ENCODE measurements around the gene CAND2. TPM values are rescaled to one million over a fixed set of nuclear protein-coding genes. Genes with fewer than 3 reads are reported as not detected.

CAND2 gene
- total RNA-seq, 1 donor from 2014 or later, result 14.0 TPM

DNA sequence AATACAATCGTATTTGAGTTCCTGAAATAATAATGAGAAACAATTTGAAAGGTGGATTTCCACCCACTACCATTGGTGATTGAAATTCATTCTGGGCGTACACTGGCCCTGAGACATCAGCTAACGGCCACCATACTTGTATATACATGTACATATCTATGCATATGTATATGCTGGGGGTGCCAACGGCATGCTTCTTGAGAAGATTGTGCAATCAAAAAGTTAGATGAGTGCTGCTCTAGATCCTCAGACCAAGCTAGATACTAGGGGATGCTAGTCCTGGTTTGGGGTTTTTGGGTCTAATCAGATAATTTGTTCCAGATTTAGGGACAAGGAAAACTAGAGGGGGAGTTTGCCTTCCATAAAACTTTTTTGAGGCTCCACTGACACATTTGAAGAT, 40.3 kb upstream of the CAND2 start:
- Mint-ChIP-seq H3K27me3 (ENCODE audit: low read depth) (no peaks in the 10 kb centered on the region), H3K36me3 (no peaks in the 10 kb centered on the region), H3K9me3 (no peaks in the 10 kb centered on the region), H3K27ac (no peak overlapping the region), H3K4me1 (peaks cover 34% of the 10 kb centered on the region), H3K4me3 (no peak overlapping the region)
- no peak for DNase-seq (ENCODE audit: low spot score in 2 of 2, unreplicated experiment in 2 of 2)
- TF ChIP-seq, protein P1, sequence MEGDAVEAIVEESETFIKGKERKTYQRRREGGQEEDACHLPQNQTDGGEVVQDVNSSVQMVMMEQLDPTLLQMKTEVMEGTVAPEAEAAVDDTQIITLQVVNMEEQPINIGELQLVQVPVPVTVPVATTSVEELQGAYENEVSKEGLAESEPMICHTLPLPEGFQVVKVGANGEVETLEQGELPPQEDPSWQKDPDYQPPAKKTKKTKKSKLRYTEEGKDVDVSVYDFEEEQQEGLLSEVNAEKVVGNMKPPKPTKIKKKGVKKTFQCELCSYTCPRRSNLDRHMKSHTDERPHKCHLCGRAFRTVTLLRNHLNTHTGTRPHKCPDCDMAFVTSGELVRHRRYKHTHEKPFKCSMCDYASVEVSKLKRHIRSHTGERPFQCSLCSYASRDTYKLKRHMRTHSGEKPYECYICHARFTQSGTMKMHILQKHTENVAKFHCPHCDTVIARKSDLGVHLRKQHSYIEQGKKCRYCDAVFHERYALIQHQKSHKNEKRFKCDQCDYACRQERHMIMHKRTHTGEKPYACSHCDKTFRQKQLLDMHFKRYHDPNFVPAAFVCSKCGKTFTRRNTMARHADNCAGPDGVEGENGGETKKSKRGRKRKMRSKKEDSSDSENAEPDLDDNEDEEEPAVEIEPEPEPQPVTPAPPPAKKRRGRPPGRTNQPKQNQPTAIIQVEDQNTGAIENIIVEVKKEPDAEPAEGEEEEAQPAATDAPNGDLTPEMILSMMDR (IDR thresholded peaks at IDR 0.05; ENCODE audit: unreplicated experiment), result no peak

DNA sequence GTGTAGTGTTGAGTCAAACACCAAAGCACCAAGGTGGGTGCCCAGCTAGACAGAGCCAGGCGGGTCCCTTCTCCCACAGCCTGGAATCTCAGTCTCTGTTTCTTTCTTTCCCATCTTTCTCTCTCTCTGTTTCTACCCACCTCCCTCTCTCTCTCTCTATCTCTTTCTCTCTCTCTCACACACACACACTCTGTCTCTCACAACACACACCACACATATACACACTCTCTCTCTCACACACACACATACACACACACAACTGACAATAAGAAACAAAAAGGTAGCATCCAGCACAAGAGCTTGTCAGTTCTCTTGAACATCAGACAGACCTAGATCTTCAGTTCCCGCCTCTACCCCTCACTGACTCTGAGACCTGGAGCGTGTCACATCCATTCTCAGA, 39.8 kb upstream of the CAND2 start:
- H3K4me3 Mint-ChIP-seq, result no peak overlapping the region
- TF ChIP-seq, protein P1 (IDR thresholded peaks at IDR 0.05; ENCODE audit: unreplicated experiment), result no peak
- H3K27ac Mint-ChIP-seq, result no peak overlapping the region
- H3K27me3 Mint-ChIP-seq (ENCODE audit: low read depth), result no peaks in the 10 kb centered on the region
- no peaks in the 10 kb centered on the region for H3K36me3 Mint-ChIP-seq
- no peaks in the 10 kb centered on the region for H3K9me3 Mint-ChIP-seq
- no peak for DNase-seq (ENCODE audit: low spot score in 2 of 2, unreplicated experiment in 2 of 2)
- H3K4me1 Mint-ChIP-seq, result peaks cover 34% of the 10 kb centered on the region

DNA sequence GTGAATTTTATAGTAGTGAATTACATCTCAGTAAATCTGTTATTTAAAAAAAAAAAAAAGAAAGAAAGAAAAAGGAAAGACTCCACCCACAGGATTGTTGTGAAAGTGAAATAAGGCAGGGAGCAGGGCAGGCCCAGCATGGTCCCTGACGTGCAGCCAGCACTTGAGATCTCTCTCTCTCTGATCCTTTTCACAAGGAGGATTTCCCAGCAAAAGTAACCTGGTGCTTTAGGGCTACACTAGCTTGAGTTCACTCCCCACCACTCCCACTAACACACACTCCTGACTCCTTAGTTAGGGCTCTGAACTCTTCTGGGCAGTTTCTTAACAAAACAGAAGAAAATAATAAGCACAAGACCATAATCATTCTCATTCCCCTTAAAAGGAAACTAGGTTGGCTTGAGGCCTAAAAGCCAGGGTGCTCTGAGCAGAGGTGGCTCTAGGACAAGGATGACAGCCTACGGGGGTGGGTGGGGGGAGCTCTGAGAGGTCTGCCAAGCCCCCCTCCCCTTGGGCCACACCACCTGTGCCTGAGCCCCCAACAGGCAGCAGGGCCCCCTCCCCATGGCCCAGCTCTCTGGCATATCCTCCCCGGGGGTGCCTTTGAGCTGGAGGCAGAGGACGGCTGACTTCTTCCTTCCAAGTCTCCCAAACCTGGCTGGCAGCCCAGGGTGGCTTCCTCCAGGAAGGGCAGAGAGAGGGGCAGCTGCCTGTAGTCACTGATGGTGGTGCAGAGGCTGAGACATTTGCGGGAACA, 38.3 kb upstream of the CAND2 start:
- Mint-ChIP-seq H3K4me3 (peak overlapping the region; percentile 0), H3K27ac (peak overlapping the region; percentile 99), H3K4me1 (peaks cover 36% of the 10 kb centered on the region), H3K9me3 (no peaks in the 10 kb centered on the region), H3K27me3 (ENCODE audit: low read depth) (no peaks in the 10 kb centered on the region), H3K36me3 (no peaks in the 10 kb centered on the region)
- DNase-seq (ENCODE audit: low spot score in 2 of 2, unreplicated experiment in 2 of 2), result no peak
- TF ChIP-seq, protein P1 (IDR thresholded peaks at IDR 0.05; ENCODE audit: unreplicated experiment), result no peak

- TF ChIP-seq, protein P1 (IDR thresholded peaks at IDR 0.05; ENCODE audit: unreplicated experiment), result no peak
- H3K36me3 Mint-ChIP-seq, result no peaks in the 10 kb centered on the region
- H3K27me3 Mint-ChIP-seq (ENCODE audit: low read depth), result no peaks in the 10 kb centered on the region
- peaks cover 39% of the 10 kb centered on the region for H3K4me1 Mint-ChIP-seq
- H3K9me3 Mint-ChIP-seq, result no peaks in the 10 kb centered on the region
- peak within 1 kb of the TSS; percentile 99 for H3K27ac Mint-ChIP-seq
- peak within 1 kb of the TSS; percentile 47 for H3K4me3 Mint-ChIP-seq
- DNase-seq (ENCODE audit: low spot score in 2 of 2, unreplicated experiment in 2 of 2), result peak in 1 of 2 experiments; percentile 55
Measured at GRCh38 chr3:12759097-12759679, 37.3 kb upstream of the CAND2 start, which contains the start of gene TMEM40. Gene TMEM40 (minus strand): TSS chr3:12759259. CDS start chr3:12749832, 9,427 bp downstream.

- Mint-ChIP-seq H3K27me3 (ENCODE audit: low read depth) (no peaks in the 10 kb centered on the region), H3K27ac (peak overlapping the region; percentile 99), H3K4me3 (peak overlapping the region; percentile 16), H3K36me3 (no peaks in the 10 kb centered on the region), H3K9me3 (no peaks in the 10 kb centered on the region), H3K4me1 (peaks cover 39% of the 10 kb centered on the region)
- TF ChIP-seq, protein P1 (IDR thresholded peaks at IDR 0.05; ENCODE audit: unreplicated experiment), result no peak
- DNase-seq (ENCODE audit: low spot score in 2 of 2, unreplicated experiment in 2 of 2), result no peak
Measured at GRCh38 chr3:12759693-12760565, 36.6 kb upstream of the CAND2 start.
